ENCODE data around the gene ZSCAN10.
A peak's percentile ranks its signal among the peaks of the same experiment; 100 is the strongest.
"Not testable (repeated sequence)": the region's sequence is repeated elsewhere in the genome, so short reads cannot be mapped to it uniquely, and the experiment has no call there.

The ZSCAN10 gene

DNA sequence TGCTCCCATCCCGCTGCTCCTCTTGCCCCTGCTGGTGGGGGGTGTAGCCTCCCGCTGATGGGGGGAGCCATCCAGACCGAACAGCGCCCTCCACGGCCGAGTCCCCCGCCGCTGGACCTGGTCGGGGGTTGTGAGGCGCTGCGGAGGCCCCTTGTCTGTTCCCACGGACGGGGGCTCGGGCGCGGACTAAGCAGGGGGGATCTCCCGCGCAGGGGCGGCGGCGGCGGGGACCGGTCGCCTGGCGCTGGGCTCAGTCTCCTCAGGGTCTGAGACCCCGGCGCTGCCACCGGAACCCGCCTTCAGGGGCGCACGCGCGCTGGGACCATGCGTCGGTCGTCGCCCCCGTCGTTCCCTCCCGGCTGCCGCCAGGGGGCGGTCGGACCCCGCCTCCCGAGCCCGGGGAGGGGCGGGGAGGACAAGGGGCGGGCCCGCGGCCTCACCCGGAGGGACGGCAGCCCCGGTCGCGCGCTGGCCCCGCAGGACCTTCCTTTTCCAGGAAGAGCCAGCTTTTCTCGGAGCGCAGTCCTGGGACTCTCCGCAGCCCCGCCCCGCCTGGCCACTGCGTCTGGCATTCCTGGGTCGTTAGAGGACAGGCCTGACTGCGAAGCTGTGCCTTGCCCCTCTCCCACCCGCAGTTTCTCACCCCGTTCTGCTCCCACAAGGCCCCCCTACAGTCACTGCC is 39.9 kb downstream of the ZSCAN10 start:
- DNase-seq: peak; percentile 59

- DNase-seq: peak; percentile 39
Measured at GRCh38 chr16:3058139-3059030, 40.7 kb downstream of the ZSCAN10 start.

GRCh38 chr16:3057181-3058138 is 41.6 kb downstream of the ZSCAN10 start:
- no peak for DNase-seq

- DNase-seq: no peak
Measured at GRCh38 chr16:3056336-3057180, 42.5 kb downstream of the ZSCAN10 start.

DNA sequence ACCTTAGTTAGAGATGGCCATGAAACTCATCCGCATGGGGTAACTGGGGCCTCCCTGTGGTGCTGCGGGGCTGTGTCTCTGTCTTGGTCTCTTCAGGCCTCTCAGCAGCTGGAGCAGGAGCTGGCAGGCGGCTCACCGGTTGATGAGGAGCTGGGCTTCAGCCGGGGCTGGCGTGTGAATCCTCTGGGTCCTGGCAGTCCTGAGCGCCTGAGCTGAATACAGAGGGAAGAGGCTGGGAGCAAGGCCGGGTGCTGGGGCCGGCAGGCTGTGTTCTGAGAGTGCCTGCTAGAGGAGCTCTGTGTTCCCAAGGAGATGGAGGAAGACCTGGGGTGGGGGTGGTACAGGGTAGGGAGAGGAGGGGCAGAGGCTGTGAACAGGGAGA is 43.4 kb downstream of the ZSCAN10 start:
- DNase-seq: not testable (repeated sequence)

DNA sequence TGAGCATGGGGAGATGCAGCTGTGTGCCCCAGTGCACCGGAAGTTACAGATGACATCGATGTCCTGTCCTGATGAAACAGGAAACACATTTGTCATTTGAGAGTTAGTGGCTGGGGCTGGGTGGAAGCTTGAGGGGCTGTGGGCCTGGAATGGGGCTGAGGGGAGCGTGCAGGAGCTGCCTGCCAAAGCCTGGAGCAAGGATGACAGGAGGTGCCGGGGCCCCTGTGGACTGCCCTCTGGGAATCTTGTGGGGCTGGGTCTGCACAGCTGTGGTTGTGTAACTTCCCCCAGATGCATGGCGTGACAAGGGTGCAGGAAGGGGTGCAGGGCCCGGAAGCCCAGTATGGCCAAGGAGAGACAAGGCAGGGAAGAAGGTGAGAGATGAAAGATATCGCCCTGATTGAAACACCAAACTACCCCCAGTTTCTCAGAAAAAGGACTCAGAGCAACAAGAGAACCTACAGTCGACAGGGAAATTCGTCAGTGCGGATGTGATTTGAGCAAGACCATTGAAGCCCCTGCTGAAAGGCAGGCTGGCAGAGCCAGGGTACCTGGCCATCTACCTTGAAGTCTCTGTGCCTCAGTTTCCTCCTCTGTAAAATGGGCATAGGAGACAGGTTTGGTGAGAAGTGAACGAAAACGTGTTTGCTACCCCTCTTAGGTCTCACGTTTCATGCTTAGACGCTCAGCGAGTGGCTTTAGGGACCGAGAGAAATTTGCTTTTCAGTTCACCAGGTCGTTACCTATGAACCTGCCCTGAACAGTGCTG is 43.9 kb downstream of the ZSCAN10 start:
- DNase-seq: no peak

GRCh38 chr16:3053330-3053710 is 45.8 kb downstream of the ZSCAN10 start:
- DNase-seq: not testable (repeated sequence)

DNA sequence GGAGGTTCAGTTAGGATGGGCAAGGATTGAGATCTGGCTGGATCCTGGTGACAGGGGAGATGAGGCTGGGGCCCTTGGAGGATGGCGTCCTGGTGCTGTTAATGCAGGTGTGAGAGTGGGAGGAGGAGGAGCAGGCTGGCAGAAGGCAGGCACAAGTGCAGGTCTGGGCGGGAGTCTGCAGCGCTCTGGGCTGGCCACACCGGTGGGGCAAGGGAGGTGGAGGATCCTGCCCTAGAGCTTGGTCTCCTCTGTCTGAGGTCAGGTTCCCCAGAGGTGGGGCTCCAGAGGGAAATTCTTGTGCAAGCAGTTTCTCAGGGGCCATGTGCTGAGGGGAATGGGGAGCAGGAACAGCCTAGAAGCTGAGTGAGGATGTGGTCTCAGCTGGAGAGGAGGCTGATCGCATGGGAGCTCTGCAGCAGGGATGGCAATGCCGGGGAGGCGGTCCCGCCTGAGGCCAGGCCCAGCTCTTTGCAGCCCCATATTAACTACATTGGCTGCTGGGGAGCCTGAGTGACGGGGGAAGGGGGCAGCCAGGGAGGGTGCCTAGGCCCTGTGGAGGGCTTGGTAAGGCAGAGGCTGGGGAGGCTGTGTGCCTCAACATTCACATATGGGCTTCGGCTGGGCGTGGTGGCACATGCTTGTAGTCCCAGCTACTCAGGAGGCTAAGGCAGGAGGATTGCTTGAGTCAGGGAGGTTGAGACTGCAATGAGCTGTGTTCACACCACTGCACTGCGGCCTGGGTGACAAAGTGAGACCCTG is 46.3 kb downstream of the ZSCAN10 start:
- not testable (repeated sequence) for DNase-seq

- no peak for DNase-seq
Measured at GRCh38 chr16:3051494-3051893, 47.6 kb downstream of the ZSCAN10 start.

GRCh38 chr16:3051009-3051408 is 48.1 kb downstream of the ZSCAN10 start:
- DNase-seq: no peak

DNA sequence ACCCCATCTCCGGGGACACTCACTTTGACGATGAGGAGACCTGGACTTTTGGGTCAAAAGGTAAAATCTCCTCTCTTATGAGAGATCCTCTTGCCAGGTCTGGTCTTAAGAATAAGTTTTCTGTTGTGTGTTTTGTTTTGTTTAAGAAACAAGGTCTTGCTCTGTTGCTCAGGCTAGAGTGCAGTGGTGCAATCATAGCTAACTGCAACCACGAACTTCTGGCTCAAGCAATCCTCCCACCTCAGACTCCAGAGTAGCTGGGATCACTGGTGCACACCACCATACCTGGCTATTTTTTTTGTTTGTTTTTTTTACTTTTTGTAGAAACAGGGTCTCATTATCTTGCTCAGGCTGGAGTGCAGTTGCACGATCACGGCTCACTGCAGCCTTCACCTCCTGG is 48.6 kb downstream of the ZSCAN10 start:
- no peak for DNase-seq

- no peak for DNase-seq
Measured at GRCh38 chr16:3049921-3050481, 49.1 kb downstream of the ZSCAN10 start.

DNA sequence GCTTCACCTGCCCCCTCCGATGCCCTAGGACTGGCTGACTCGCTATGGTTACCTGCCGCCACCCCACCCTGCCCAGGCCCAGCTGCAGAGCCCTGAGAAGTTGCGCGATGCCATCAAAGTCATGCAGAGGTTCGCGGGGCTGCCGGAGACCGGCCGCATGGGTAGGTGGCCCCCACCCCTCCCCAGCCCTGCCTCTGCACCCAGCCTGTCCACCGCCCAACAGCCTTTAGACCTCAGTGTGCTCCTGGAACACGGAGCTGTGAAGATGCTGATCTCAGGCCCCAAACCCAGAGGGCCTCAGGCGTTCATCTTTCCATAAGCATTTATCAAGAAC is 51.7 kb downstream of the ZSCAN10 start:
- DNase-seq: no peak

DNA sequence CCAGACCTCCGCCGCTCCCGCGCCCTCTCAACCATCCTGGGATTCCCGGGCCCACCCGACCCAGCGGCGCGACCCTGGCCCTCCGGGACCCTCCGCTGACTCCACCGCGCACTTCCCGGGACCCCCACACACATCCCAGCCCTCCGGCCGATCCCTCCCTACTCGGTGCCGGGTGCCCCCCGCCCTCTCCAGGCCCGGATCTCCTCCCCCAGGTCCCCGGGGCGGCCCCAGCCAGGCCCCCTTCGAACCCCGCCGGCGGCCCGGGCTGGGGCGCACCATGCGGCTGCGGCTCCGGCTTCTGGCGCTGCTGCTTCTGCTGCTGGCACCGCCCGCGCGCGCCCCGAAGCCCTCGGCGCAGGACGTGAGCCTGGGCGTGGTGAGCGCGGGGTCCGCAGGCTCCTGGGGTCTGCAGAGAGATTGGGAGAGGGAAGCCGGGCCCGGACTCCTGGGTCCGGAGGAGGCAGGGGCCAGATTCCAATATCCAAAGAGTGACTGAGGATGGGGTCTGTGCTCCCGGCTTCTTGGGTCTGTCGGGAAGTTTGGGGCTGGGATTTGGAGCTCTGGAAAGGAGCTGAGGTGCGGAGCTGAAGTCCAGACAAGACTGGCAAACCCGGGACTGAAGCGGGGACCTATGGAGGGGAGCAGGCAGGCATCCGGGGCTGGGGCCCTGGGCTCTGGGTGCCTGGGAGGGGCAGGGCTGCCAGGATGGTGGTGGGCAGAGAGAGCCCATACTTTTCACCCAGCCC is 52.3 kb downstream of the ZSCAN10 start:
- DNase-seq: no peak

DNA sequence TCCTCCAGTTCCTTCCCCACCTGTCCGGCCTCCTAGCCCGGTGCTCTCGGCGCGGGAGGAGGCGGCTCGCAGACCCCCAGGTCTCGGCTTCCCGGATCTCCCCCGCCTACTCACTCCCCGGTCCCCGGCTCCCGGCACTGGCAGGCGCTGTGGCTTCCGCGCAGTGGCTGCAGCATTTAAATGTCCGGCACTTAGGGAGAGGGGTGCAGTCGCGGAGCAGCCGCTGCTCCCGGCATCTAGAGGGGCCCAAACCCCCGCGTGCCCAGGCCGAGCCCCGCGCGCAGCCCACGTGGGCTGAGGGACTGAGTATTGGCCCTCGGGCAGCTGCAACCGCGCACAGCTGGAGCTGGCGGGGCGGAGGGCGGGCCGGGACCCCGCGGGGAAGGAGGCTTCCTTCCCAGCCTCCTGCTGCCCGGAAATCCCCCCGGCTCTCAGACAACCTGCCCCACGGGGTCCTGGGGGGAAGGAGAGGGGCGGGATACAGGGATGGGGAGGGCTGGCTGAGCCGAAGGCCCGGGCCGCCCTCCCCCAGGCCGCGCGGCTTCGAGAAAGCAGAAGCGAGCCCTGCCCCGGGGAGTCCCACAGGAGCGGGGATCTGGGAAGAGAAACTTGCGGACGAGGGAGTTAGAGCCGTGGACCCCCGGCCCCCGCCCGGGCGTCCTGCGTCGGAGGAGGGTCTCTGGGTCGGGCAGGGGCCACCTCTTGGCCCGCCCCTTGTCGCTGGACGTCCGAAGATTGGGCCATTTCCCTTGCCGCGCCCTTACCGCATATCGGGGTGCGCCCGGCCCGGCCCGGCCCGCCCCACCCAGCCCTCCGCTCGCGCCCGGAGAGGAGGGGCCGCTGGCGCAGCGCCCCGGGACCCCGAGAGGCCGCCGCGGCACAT is 53.1 kb downstream of the ZSCAN10 start, which contains the start of gene MMP25:
MMP25 (plus strand) TSS at position 804 of the 883 bp plus-strand sequence. CDS start 357 bp downstream, outside the sequence.
- no peak for DNase-seq

DNA sequence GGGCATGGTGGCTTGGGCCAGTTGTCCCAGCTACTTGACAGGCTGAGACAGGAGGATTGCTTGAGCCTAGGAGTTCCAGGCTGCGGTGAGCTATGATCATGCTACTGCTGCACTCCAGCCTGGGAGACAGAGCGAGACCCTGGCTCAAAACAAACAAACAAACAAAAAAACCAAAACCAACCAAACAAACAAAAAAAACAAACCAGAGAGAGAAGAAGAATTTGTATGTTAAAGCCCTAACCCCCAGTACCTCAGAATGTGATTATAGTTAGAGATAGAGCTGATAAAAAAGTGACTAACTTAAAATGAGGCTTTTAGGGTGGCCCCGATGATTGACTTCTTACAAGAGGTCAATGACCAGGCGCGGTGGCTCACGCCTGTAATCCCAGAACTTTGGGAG is 54.4 kb downstream of the ZSCAN10 start:
- no peak for DNase-seq

DNA sequence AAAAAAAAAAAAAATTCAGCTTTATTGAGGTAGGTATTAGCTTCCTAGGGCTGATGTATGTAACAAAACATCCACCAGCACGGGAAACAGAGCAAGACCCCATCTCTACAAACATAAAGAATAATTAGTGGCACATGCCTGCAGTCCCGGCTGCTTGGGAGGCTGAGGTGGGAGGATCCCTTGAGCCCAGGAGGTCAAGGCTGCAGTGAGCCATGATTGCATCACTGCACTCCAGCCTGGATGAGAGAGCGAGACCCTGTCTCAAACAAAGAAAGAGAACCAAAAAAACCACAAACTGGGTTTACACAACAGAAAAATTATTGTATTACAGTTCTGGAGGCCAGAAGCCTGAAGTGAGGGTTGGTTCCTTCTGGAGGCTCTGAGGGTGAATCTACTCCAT is 56.7 kb downstream of the ZSCAN10 start:
- no peak for DNase-seq

DNA sequence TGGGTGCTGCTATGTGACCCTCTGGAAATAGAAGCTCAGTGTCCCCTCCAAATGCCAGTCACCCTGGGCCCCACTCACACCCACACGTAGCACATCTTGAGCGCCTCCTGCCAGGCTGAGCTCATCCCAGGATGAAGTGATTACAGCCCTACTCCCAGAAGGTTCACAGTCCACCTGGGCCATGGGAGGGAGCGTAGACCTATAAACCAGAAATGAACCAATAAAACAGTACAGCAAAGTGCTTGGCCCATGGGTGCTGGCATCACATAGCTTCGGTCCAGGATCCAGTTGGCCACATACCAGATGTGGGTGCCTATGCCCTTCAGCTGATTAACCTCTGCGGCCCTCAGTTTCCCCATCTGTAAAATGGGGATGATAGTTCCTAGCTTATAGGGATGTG is 60.2 kb downstream of the ZSCAN10 start:
- no peak for DNase-seq

All from NCI-H2171 treated with DMSO at 0.1 percent for 48 hours (cell line).